Measurements from ENCODE around the gene OPN5. TPM values are rescaled to one million over a fixed set of nuclear protein-coding genes. Genes with fewer than 3 reads are reported as not detected.
A peak's percentile ranks its signal among the peaks of the same experiment; 100 is the strongest.
"Not testable (repeated sequence)": the region's sequence is repeated elsewhere in the genome, so short reads cannot be mapped to it uniquely, and the experiment has no call there.

The OPN5 gene
- total RNA-seq, 1 experiment from 2014 or later, result not detected

DNA sequence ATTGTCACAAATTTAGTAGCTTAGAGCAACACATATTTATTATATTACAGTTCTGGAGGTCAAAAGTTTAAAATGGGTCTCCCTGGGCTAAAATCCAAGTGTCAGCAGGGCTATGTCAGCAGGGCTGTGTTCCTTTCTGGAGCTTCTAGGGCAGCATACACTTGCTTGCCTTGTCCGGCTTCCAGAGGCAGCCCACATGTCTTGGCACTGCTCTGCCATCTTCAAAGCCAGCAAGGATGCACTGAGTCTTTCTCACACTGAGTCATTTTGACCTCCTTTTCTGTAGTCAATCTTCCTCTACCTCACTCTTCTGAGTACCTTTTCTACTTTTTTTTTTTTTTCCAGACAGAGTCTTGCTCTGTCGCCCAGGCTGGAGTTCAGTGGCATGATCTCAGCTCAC is 44.4 kb upstream of the OPN5 start:
- no peaks in the 10 kb centered on the region for H3K27me3 Mint-ChIP-seq (ENCODE audit: unreplicated experiment)
- H3K4me3 Mint-ChIP-seq (ENCODE audit: low read depth, unreplicated experiment), result no peak overlapping the region
- H3K4me1 Mint-ChIP-seq (ENCODE audit: low read depth, unreplicated experiment), result peaks cover 34% of the 10 kb centered on the region
- no peak for TF ChIP-seq CTCF (IDR thresholded peaks at IDR 0.05; ENCODE audit: unreplicated experiment)
- no TSS peak for BruUV-seq (replicated peaks)
- H3K9me3 Mint-ChIP-seq (ENCODE audit: low read depth, unreplicated experiment), result no peaks in the 10 kb centered on the region
- H3K27ac Mint-ChIP-seq (ENCODE audit: unreplicated experiment), result no peak overlapping the region
- intact Hi-C loops (cut with micrococcal nuclease; ENCODE audit: unreplicated experiment), result no loop called here
- DNase-seq, result no peak
- CTCF ChIA-PET, result no interaction called here
- H3K36me3 Mint-ChIP-seq (ENCODE audit: insufficient read depth, unreplicated experiment), result no peaks in the 10 kb centered on the region

DNA sequence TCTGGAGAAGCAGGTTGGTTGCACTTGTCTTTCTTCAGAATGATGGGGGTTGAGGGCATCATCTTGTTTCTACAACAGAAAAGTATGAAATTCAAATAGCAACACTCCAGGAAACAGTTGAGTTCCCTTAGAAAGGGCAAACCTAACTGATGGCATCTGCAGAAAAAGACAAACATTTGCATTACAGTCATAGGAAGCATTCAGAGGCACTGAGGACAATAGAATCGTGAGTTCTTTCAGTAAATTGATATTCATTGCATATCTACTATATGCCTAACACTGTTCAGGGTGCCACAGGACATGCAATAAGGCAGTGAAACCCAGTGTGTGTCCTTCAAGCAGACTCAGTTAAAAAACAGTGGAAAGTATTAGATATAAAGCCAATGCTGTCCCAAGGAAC is 41.1 kb upstream of the OPN5 start:
- H3K4me3 Mint-ChIP-seq (ENCODE audit: low read depth, unreplicated experiment), result no peak overlapping the region
- no peak overlapping the region for H3K27ac Mint-ChIP-seq (ENCODE audit: unreplicated experiment)
- no peaks in the 10 kb centered on the region for H3K36me3 Mint-ChIP-seq (ENCODE audit: insufficient read depth, unreplicated experiment)
- peaks cover 27% of the 10 kb centered on the region for H3K4me1 Mint-ChIP-seq (ENCODE audit: low read depth, unreplicated experiment)
- no peaks in the 10 kb centered on the region for H3K9me3 Mint-ChIP-seq (ENCODE audit: low read depth, unreplicated experiment)
- no peaks in the 10 kb centered on the region for H3K27me3 Mint-ChIP-seq (ENCODE audit: unreplicated experiment)
- no peak for TF ChIP-seq CTCF (IDR thresholded peaks at IDR 0.05; ENCODE audit: unreplicated experiment)
- no TSS peak for BruUV-seq (replicated peaks)
- intact Hi-C loops (cut with micrococcal nuclease; ENCODE audit: unreplicated experiment), result no loop called here
- CTCF ChIA-PET, result no interaction called here
- no peak for DNase-seq

- no peak for TF ChIP-seq CTCF (IDR thresholded peaks at IDR 0.05; ENCODE audit: unreplicated experiment)
- BruUV-seq (replicated peaks), result no TSS peak
- CTCF ChIA-PET, result interaction anchor here (0.6 to 0.8 kb wide), 3 partner anchors 46 to 914 kb away, joined by 3 read pairs; no protein-coding TSS in a partner anchor
- Mint-ChIP-seq H3K9me3 (ENCODE audit: low read depth, unreplicated experiment) (no peaks in the 10 kb centered on the region), H3K4me3 (ENCODE audit: low read depth, unreplicated experiment) (no peak overlapping the region), H3K4me1 (ENCODE audit: low read depth, unreplicated experiment) (peaks cover 19% of the 10 kb centered on the region), H3K36me3 (ENCODE audit: insufficient read depth, unreplicated experiment) (no peaks in the 10 kb centered on the region), H3K27ac (ENCODE audit: unreplicated experiment) (peak overlapping the region; percentile 38), H3K27me3 (ENCODE audit: unreplicated experiment) (no peaks in the 10 kb centered on the region)
- intact Hi-C loops (cut with micrococcal nuclease; ENCODE audit: unreplicated experiment), result loop anchor here (2.0 kb wide), 1 partner anchor 39 kb away; no protein-coding TSS in a partner anchor
- DNase-seq, result peak; percentile 42
Observed at GRCh38 chr6:47741807-47742206, 40.0 kb upstream of the OPN5 start.

GRCh38 chr6:47743744-47744143 is 38.1 kb upstream of the OPN5 start:
- no peaks in the 10 kb centered on the region for H3K36me3 Mint-ChIP-seq (ENCODE audit: insufficient read depth, unreplicated experiment)
- no peaks in the 10 kb centered on the region for H3K9me3 Mint-ChIP-seq (ENCODE audit: low read depth, unreplicated experiment)
- no TSS peak for BruUV-seq (replicated peaks)
- peaks cover 15% of the 10 kb centered on the region for H3K4me1 Mint-ChIP-seq (ENCODE audit: low read depth, unreplicated experiment)
- no peak overlapping the region for H3K27ac Mint-ChIP-seq (ENCODE audit: unreplicated experiment)
- no peak for DNase-seq
- H3K27me3 Mint-ChIP-seq (ENCODE audit: unreplicated experiment), result no peaks in the 10 kb centered on the region
- H3K4me3 Mint-ChIP-seq (ENCODE audit: low read depth, unreplicated experiment), result no peak overlapping the region
- intact Hi-C loops (cut with micrococcal nuclease; ENCODE audit: unreplicated experiment), result loop anchor here (2.0 kb wide), 1 partner anchor 37 kb away; no protein-coding TSS in a partner anchor
- no peak for TF ChIP-seq CTCF (IDR thresholded peaks at IDR 0.05; ENCODE audit: unreplicated experiment)
- CTCF ChIA-PET, result no interaction called here

GRCh38 chr6:47745269-47745668 is 36.6 kb upstream of the OPN5 start:
- intact Hi-C loops (cut with micrococcal nuclease; ENCODE audit: unreplicated experiment); H3K27me3 Mint-ChIP-seq (ENCODE audit: unreplicated experiment); H3K9me3 Mint-ChIP-seq (ENCODE audit: low read depth, unreplicated experiment); CTCF ChIA-PET; H3K27ac Mint-ChIP-seq (ENCODE audit: unreplicated experiment); BruUV-seq (replicated peaks); DNase-seq; H3K4me3 Mint-ChIP-seq (ENCODE audit: low read depth, unreplicated experiment); H3K36me3 Mint-ChIP-seq (ENCODE audit: insufficient read depth, unreplicated experiment): not testable (repeated sequence)
- H3K4me1 Mint-ChIP-seq (ENCODE audit: low read depth, unreplicated experiment), result peaks cover 15% of the 10 kb centered on the region
